Muscle of leg (tissue), 11 donors: ENCODE data around the gene DGKB. TPM values are rescaled to one million over a fixed set of nuclear protein-coding genes. Genes with fewer than 3 reads are reported as not detected.

ENCODE experiments used
- DNase-seq: peaks from one replicate; pipeline ENCODE4 v3.0.0; 2013
- H3K27ac ChIP-seq: one replicate; pipeline ENCODE4 v1.5.1; 2013; ENCODE audit warnings: mild to moderate bottlenecking, low read length, control low read depth
- H3K27me3 ChIP-seq: one replicate; pipeline ENCODE4 v1.6.1; 2013; ENCODE audit warnings: low read length; ENCODE audit not compliant: control insufficient read depth, insufficient read depth
- H3K36me3 ChIP-seq: one replicate; pipeline ENCODE4 v1.6.1; 2013; ENCODE audit warnings: low read length; ENCODE audit not compliant: control insufficient read depth, insufficient read depth
- H3K4me1 ChIP-seq: one replicate; pipeline ENCODE4 v1.6.1; 2013; ENCODE audit warnings: low read length; ENCODE audit not compliant: control insufficient read depth, insufficient read depth
- H3K4me3 ChIP-seq: one replicate; pipeline ENCODE4 v1.5.1; 2013; ENCODE audit warnings: low read length, control low read depth
- H3K9me3 ChIP-seq: replicated peaks from 2 replicates; pipeline ENCODE4 v1.6.1; 2013; ENCODE audit warnings: low read depth, low read length; ENCODE audit not compliant: control insufficient read depth
- WGBS: methylation state at CpG from one replicate; pipeline ENCODE4 v1.1.5; 2013; ENCODE audit warnings: missing lambda C conversion rate; ENCODE audit not compliant: insufficient coverage; 5-methylcytosine and 5-hydroxymethylcytosine counted together
- polyA plus RNA-seq, 8 donors: library from polyadenylated mRNA; unstranded; fragments of 120-200 nt; gene quantifications; one replicate each; pipeline versions ENCODE4 v1.2.1 to v1.2.3, GENCODE V29; 2013; ENCODE audit warnings: inconsistent platforms in 1 of 8, low replicate concordance in 1 of 8; ENCODE audit not compliant: insufficient read length in 8 of 8, insufficient read depth in 1 of 8
- total RNA-seq: library from RNA; stranded (reverse); fragments of 120-200 nt; gene quantifications from one replicate; pipeline ENCODE4 v1.2.4, GENCODE V29; 2013

The DGKB gene
- total and polyA plus RNA-seq, 9 donors: 0.42 to 1.4 (median 0.85) TPM

GRCh38 chr7:14233868-14234369 is 668.6 kb downstream of the DGKB start:
- Histone ChIP-seq H3K9me3 (no peaks in the 10 kb centered on the region), H3K36me3 (no peaks in the 10 kb centered on the region), H3K4me1 (no peaks in the 10 kb centered on the region), H3K27me3 (no peaks in the 10 kb centered on the region), H3K4me3 (no peak overlapping the region), H3K27ac (no peak overlapping the region)
- no CpG with 5 or more reads among the region's 4 CpGs for WGBS
- DNase-seq: no peak

DNA sequence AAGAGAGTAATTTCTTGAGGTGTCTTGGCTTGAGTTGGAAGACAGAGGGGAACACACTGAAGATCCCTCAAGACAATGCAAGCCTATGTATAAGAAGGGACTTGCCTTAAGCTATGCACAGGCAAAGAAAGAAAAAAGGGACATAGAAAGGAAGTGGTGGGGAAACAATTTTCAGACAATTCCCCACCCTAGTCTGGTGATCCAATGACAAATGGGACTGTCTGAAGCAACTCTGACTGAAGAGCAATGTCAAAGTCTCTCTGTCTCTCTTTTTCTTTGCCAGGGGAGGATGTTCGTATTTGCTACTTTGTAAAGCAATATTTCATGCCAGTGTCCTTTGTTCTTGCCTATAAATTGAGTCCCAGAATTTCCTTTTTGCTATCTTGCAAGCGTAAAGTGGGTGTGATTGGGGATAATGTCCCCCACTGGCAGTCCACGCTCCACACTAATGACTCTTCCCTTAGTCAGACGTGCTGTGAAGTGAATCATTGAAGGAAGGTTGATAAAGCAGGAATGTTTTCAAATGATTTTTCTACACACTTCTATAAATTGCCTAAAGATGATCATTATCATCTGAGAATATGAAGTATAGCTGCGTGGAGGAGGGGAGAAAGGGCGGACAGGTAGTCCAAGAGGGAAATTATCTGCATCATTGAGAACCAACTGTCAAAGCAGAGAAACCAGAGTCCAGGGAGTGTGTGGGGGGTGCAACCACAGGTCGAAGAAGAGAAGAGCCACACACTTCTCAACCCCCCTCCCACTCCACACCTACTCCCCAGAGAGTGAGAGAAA is 669.3 kb downstream of the DGKB start:
- no peaks in the 10 kb centered on the region for H3K27me3 ChIP-seq
- H3K4me1 ChIP-seq: no peaks in the 10 kb centered on the region
- H3K36me3 ChIP-seq: no peaks in the 10 kb centered on the region
- H3K27ac ChIP-seq: no peak overlapping the region
- WGBS: no CpG with 5 or more reads among the region's 7 CpGs
- no peaks in the 10 kb centered on the region for H3K9me3 ChIP-seq
- no peak overlapping the region for H3K4me3 ChIP-seq
- DNase-seq: no peak

DNA sequence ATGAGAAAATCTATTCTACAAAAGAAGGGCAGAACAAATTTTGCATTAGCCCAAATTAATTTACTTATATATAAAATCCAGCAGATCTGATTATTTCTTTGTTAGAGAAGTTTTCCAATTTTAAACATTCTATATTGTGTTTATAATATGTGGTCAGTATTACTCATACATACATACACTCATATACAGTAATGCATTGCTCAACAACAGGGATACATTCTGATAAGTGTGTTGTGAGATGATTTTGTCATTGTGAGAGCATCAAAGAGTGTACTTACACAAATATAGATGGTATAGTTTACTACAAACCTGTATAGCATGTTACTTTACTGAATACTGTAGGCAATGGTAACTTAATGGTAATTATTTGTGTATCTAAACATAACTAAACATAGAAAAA is 673.5 kb downstream of the DGKB start:
- H3K4me3 ChIP-seq: no peak overlapping the region
- no peaks in the 10 kb centered on the region for H3K4me1 ChIP-seq
- H3K9me3 ChIP-seq: no peaks in the 10 kb centered on the region
- H3K27ac ChIP-seq: no peak overlapping the region
- no peak for DNase-seq
- no peaks in the 10 kb centered on the region for H3K27me3 ChIP-seq
- H3K36me3 ChIP-seq: no peaks in the 10 kb centered on the region

- Histone ChIP-seq H3K36me3 (no peaks in the 10 kb centered on the region), H3K27me3 (no peaks in the 10 kb centered on the region), H3K4me3 (no peak overlapping the region), H3K9me3 (no peaks in the 10 kb centered on the region), H3K4me1 (no peaks in the 10 kb centered on the region), H3K27ac (no peak overlapping the region)
- DNase-seq: no peak
- no CpG with 5 or more reads among the region's 4 CpGs for WGBS
Observed at GRCh38 chr7:14228341-14228740, 674.2 kb downstream of the DGKB start.

DNA sequence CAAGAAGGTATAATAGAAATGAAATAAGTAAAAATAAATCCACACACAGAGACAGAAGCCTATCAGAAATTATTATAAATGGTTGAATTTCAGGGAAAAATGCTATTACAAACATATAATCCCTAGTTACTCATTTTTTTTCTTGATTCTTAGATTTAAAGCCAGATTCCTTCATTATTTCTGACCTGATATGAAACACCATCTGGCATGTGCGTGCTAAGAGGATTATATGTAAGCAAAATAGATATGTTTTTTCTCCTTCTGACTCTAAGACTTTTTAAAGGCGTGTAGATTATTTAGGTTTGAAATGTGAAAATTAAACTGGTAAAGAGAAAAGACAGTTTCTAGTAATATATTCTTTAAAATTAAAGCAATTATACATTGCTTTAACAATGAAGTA is 676.4 kb downstream of the DGKB start:
- DNase-seq: no peak
- no peaks in the 10 kb centered on the region for H3K27me3 ChIP-seq
- WGBS: no CpG with 5 or more reads among the region's 2 CpGs
- H3K4me3 ChIP-seq: no peak overlapping the region
- no peaks in the 10 kb centered on the region for H3K9me3 ChIP-seq
- no peak overlapping the region for H3K27ac ChIP-seq
- no peaks in the 10 kb centered on the region for H3K4me1 ChIP-seq
- H3K36me3 ChIP-seq: no peaks in the 10 kb centered on the region

- H3K27ac ChIP-seq: no peak overlapping the region
- no peaks in the 10 kb centered on the region for H3K4me1 ChIP-seq
- no peaks in the 10 kb centered on the region for H3K36me3 ChIP-seq
- no peak overlapping the region for H3K4me3 ChIP-seq
- no peaks in the 10 kb centered on the region for H3K27me3 ChIP-seq
- no peaks in the 10 kb centered on the region for H3K9me3 ChIP-seq
- no peak for DNase-seq
Observed at GRCh38 chr7:14219125-14219524, 683.4 kb downstream of the DGKB start.

- H3K36me3 ChIP-seq: no peaks in the 10 kb centered on the region
- H3K4me3 ChIP-seq: no peak overlapping the region
- WGBS: no CpG with 5 or more reads among the region's 1 CpG
- H3K27me3 ChIP-seq: no peaks in the 10 kb centered on the region
- no peak overlapping the region for H3K27ac ChIP-seq
- no peak for DNase-seq
- no peaks in the 10 kb centered on the region for H3K9me3 ChIP-seq
- no peaks in the 10 kb centered on the region for H3K4me1 ChIP-seq
Observed at GRCh38 chr7:14218338-14218737, 684.2 kb downstream of the DGKB start.

DNA sequence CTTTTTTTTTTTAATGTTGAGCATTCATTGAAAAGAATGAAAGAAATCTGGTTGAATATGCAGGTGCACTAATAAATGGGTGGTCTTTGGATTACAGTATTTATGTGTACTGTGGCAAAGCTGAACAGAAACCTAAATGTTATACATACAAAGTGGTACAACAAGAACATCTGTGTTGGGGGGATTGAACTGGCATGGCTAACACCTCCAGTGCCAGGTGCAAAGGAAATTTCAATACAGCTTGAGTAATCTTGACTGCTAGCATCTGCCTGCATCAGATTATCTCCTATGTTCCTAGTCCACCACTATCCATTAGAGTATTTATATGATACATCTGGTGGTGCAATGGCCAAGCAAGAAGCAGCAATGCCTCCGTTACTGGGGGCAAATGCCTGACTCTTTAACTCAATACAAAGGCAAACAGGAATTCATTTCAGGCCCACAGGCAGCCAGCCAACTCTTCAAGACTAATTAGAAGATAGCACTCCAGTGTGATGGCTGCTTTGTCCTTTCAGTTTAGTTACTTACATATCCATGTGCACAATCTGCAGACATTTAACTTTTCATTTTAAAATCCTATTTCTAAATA is 692.6 kb downstream of the DGKB start:
- no peaks in the 10 kb centered on the region for H3K9me3 ChIP-seq
- H3K27ac ChIP-seq: no peak overlapping the region
- WGBS: no CpG with 5 or more reads among the region's 1 CpG
- no peaks in the 10 kb centered on the region for H3K27me3 ChIP-seq
- H3K4me3 ChIP-seq: no peak overlapping the region
- no peaks in the 10 kb centered on the region for H3K4me1 ChIP-seq
- no peaks in the 10 kb centered on the region for H3K36me3 ChIP-seq
- DNase-seq: no peak

- Histone ChIP-seq H3K36me3 (no peaks in the 10 kb centered on the region), H3K4me3 (no peak overlapping the region), H3K27me3 (no peaks in the 10 kb centered on the region), H3K27ac (no peak overlapping the region), H3K4me1 (no peaks in the 10 kb centered on the region), H3K9me3 (no peaks in the 10 kb centered on the region)
- no peak for DNase-seq
Observed at GRCh38 chr7:14207711-14208110, 694.8 kb downstream of the DGKB start.

- Histone ChIP-seq H3K27me3 (no peaks in the 10 kb centered on the region), H3K9me3 (no peaks in the 10 kb centered on the region), H3K4me1 (no peaks in the 10 kb centered on the region), H3K36me3 (no peaks in the 10 kb centered on the region), H3K4me3 (no peak overlapping the region), H3K27ac (no peak overlapping the region)
- WGBS: 63% methylated on average over 3 of the region's 4 CpGs
- DNase-seq: no peak
Observed at GRCh38 chr7:14207138-14207537, 695.4 kb downstream of the DGKB start.
